Activated CD4-positive, alpha-beta T cell treated with anti-CD3 and anti-CD28 coated beads, Interleukin-2, amount 50 U/mL, for 16 hours (primary cell): Measurements from ENCODE around the gene KLK4.

Experiments
- DNase-seq: peaks from one replicate; pipeline ENCODE4 v3.0.0-alpha.2; 2020

The KLK4 gene

DNA sequence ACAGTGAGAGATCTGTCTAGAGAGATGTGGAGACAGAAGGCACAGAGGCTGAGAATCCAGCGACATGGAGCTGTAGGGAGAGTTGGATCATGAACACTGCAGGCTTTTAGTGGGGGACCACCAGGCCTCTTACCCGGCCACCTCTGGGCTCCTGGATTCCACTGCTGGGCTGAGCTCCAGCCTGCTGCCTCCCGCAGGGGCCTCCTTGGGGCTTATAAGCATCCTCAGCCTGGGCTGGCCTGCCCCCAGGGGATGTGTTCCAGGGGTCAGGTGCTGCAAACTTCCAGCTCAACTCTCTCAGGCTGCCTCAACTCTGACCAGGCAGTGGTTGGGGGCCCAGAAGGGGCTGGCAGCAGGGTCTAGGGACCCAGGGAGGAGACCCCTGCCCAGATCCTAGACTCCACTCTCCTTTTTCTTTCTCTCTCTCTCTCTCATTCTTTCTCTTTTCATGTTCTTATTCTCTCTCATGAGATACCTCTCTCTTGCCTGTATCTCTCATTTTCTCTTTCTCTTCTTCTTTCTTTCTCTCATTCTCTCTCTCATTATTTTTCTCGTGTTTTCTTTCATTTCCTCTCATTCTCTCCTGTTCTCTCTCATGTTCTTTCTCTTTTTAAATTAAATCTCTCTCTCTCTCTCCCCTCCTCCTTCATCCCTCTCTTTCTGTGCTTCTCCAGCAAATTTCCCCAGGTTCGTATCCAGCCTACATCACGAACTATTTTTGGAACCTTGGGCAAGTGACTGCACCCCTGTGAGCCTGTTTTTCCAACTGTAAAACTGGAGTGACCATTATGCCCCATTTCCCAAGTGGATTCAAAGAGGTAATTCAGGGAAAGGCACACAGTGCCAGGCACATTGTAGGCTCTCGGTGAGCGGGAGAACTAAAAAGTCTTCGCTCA is at the start of gene KLK4:
TSS of gene KLK4 (minus strand) at position 190 of the 896 bp plus-strand sequence. CDS start 657 bp downstream, outside the sequence.
- no peak for DNase-seq

- no peak for DNase-seq
These were observed 48.7 kb upstream of the KLK4 start for GRCh38 chr19:50959731-50960500.

DNA sequence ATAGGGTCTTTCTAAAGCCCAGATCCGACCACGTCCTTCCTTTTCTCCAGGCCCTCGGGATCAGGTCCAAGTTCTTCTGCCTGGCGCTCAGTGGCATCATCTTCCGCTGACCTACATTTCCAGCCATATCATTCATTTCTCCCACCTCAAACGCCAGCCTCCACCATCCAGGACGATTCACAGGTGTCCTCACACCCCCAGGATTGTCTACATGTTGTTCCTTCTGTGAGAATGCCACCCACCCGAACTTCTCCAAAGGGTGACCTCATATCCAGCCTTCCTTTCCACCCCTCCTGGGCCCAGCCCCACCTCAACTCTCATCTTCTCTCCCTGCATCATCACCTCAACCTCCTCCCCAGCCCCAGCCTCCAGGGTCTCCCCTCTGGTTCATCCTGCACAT is 46.4 kb upstream of the KLK4 start:
- DNase-seq, result no peak

- DNase-seq, result no peak
These were observed 41.7 kb upstream of the KLK4 start, which contains the start of gene KLK5 for GRCh38 chr19:50952910-50953309. TSS of gene KLK5 (minus strand) at chr19:50953038. CDS start at chr19:50952657, 381 bp downstream.

- DNase-seq, result no peak
These were observed 38.7 kb upstream of the KLK4 start for GRCh38 chr19:50949861-50950260.

DNA sequence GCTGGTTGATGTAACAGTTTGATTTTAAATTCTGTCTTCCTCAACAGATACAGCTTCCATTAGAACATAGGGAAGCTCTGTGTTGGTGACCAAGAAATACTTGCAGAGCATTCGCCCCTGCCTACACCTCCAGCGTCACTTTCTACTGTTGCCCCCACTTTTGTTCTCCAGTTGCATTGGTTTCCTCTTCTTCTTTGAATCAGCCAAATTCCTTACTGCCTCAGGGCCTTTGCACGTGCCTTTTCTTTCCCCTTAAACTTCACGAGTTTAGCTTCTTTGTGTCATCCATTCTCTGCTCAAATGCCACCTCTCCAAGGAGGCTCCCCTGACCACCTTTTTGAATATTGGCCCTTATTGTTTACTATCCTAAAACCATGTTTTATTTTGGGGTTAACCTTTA is 35.9 kb upstream of the KLK4 start:
- no peak for DNase-seq

DNA sequence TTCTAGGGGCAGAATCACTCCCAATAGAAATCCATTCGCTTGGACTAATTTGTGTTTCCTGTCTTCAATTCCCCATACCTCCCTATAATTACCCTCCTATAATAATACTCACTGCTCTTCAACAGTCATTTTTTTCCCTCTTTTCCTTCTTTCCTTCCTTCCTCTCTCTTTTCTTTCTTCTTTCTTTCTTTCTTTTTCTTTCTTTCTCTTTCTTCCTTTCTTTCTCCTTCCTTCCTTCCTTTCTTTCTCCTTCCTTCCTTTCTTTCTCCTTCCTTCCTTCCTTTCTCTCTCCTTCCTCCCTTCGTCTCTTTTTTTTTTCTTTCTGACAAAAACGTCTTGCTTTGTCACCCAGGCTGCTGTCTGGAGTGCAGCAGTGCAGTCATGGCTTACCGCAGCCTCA is 33.6 kb upstream of the KLK4 start:
- no peak for DNase-seq

GRCh38 chr19:50943074-50943828 is 32.1 kb upstream of the KLK4 start:
- no peak for DNase-seq

DNA sequence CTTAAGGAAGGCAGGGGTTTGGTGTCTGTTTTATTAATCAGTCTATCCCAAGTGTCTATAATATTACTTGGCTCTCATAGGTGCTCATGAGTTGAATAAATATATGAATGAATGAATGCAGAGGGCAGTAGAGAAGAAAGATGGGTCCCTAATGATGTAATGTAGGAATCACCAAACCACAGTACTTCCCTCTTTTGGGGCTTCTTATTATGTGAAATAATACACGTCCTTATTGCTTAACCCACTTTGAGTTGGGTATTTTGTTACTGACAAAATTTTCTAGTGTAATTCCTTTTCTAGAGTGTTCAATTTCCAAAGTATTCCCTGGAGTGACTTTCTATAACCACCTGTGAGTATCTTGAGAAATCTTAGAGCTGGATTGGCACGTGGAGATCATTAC is 28.4 kb upstream of the KLK4 start:
- DNase-seq, result no peak

GRCh38 chr19:50933640-50934039 is 22.4 kb upstream of the KLK4 start:
- no peak for DNase-seq

- no peak for DNase-seq
These were observed 21.5 kb upstream of the KLK4 start for GRCh38 chr19:50932690-50933083.

- no peak for DNase-seq
These were observed 21.0 kb upstream of the KLK4 start for GRCh38 chr19:50932018-50932689.

GRCh38 chr19:50931023-50931422 is 19.8 kb upstream of the KLK4 start:
- DNase-seq, result no peak

GRCh38 chr19:50928831-50929230 is 17.6 kb upstream of the KLK4 start:
- no peak for DNase-seq

DNA sequence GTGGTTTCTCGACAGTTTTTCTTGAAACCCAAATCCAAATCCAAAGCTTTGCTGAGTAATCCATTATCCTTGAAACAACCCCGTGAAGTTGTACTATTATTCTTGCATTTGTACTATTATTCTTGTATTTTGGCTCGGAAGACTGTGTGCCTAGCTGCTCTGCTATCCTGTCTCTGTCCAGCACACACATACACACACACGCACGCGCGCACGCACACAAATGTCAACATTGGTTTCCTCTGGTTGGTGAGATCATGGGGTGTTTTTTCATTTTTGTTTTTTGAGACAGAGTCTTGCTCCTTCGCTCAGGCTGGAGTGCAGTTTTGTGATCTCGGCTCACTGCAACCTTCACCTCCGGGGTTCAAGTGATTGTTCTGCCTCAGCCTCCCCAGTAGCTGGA is 14.9 kb upstream of the KLK4 start:
- DNase-seq, result no peak

DNA sequence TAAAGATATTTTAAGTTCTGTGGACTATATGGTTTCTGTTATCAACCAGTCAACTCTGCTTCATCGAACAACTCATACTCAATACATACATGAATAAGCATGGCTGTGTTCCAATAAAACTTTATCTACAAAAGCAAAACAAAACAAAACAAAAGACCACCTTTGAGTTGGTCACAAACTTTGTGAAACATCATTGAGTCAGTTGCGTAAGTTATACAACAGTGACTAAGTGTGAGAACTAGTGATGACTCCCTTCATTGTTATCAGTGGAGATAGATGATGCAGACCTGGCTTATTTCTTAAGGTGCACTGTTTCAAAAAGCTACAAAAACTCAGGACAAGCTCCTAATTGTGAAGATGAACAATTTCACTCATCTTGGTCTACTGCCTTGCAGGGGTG is 14.5 kb upstream of the KLK4 start:
- no peak for DNase-seq

- no peak for DNase-seq
These were observed 13.4 kb upstream of the KLK4 start for GRCh38 chr19:50924586-50924985.

DNA sequence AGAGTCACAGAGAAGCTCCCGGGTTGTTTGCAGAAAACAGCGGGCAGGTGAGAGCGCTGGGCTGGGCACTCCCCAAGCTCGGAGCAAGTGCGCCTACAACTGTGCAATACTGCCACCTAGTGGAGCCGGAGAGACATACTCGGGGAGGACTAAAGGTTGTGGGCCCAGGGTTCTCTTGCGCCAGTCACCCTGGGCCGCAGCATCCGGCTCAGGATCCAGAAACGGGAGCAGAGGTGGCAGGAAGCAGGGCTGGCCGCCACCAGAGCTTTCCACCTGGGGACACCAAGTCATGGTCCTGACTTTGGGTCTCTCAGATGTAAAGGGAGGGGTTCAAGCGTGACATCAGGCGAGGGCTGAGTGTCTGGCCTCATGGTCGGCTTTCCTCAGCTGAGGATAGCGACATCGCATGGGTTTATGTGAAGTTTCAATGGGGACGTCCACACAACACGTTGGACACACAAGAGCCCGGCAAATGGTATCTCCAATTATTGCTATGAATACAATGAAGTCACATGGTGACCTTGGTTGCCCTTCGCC is 11.2 kb upstream of the KLK4 start:
- peak; percentile 86 for DNase-seq

DNA sequence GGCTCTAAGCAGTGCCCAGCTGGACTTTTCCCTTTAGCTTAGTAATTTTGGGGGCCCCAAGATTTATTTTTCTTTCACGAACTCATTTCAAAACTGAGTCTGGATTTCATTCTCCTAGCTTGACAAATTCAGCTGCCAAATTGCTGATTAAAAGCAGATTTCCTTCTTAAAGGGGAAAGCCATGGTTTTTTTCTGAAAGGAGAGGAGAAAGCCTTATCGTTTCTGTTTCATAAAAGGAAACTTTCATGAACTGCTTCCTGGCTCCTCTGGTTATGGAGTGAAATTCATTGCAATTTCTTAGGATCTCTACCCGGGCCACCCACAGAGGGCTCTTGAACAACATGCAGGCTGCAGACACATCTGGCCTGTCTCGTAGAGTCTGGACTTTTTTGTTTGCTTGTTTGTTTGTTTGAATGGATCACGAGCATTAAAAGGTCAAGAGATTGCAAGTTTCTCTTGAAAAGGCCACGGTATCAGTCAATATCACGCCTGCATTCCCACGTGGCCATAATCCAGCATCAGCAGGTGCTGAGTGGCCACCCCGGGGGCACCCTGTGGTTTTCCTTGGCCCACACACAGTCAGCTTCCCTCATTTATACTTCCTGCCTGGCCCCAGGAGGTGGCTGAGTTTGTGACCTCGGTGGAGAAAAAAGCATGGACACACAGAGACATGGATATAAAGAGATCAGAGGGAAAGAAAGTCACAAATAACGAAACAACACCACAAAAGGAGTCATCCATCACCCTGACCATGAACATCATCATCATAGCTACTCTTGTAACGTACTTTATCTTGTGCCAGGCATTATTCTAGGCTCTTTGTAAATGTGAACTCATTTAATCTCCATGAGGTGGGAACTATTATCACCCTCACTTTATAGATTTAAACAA is 10.5 kb upstream of the KLK4 start:
- DNase-seq, result no peak

DNA sequence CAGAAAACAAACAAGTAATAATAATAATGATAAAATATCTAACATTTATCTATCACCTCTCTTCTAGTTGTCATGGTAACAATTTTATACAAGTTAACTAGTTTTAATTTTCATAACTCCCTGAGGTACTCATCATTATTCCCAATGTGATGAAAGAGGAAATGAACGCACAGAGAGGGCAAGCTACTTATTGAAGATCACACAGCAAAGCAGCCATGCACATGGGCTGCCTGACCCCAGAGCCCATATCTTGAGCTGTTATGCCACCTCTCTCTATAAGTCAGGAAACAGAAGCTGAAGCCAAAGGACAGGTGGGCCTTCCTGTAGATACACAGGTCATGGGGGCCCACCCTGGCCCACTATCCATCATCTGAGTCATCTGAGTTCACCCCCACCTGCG is 4.9 kb upstream of the KLK4 start:
- no peak for DNase-seq
